Measurements from ENCODE around the gene LENG9.
"Not testable (repeated sequence)": the region's sequence is repeated elsewhere in the genome, so short reads cannot be mapped to it uniquely, and the experiment has no call there.

GRCh38 chr19:54493056-54493455 is 29.5 kb upstream of the LENG9 start:
- TF ChIP-seq, protein P1, sequence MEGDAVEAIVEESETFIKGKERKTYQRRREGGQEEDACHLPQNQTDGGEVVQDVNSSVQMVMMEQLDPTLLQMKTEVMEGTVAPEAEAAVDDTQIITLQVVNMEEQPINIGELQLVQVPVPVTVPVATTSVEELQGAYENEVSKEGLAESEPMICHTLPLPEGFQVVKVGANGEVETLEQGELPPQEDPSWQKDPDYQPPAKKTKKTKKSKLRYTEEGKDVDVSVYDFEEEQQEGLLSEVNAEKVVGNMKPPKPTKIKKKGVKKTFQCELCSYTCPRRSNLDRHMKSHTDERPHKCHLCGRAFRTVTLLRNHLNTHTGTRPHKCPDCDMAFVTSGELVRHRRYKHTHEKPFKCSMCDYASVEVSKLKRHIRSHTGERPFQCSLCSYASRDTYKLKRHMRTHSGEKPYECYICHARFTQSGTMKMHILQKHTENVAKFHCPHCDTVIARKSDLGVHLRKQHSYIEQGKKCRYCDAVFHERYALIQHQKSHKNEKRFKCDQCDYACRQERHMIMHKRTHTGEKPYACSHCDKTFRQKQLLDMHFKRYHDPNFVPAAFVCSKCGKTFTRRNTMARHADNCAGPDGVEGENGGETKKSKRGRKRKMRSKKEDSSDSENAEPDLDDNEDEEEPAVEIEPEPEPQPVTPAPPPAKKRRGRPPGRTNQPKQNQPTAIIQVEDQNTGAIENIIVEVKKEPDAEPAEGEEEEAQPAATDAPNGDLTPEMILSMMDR (conservative IDR thresholded peaks at IDR 0.05 in 1 of 2, IDR thresholded peaks at IDR 0.05 in 1 of 2; ENCODE audit: extremely low read depth in 1 of 2, insufficient read depth in 1 of 2, low read depth in 1 of 2, low read length in 2 of 2): not testable (repeated sequence)
- not testable (repeated sequence) for TF ChIP-seq EZH2 (IDR thresholded peaks at IDR 0.05; ENCODE audit: borderline replicate concordance, low read length)

Measured in mammary epithelial cell (primary cell).